Neural progenitor cell (in vitro differentiated cells): Measurements from ENCODE around the gene ZBTB43. TPM values are rescaled to one million over a fixed set of nuclear protein-coding genes. Genes with fewer than 3 reads are reported as not detected.

Experiments
- DNase-seq: peaks from one replicate; pipeline ENCODE4 v3.0.0-alpha.2; 2016; ENCODE audit warnings: low spot score
- H2AFZ ChIP-seq: fragments of 200-600 bp; sonication (generic); replicated peaks from 2 replicates; pipeline ENCODE4 v1.6.1; 2016; ENCODE audit warnings: antibody characterized with exemption
- H3F3A ChIP-seq: fragments of 200-600 bp; sonication (generic); 2 replicates; pipeline ENCODE4 v1.6.1; 2016; ENCODE audit warnings: antibody characterized with exemption, low read depth
- H3K27ac ChIP-seq: fragments of 200-600 bp; sonication (generic); 2 replicates; pipeline ENCODE4 v1.5.1; 2016; ENCODE audit warnings: mild to moderate bottlenecking
- H3K27me3 ChIP-seq: fragments of 200-600 bp; sonication (generic); 2 replicates; pipeline ENCODE4 v1.6.1; 2016; ENCODE audit warnings: mild to moderate bottlenecking, moderate library complexity
- H3K36me3 ChIP-seq: fragments of 200-600 bp; sonication (generic); 2 replicates; pipeline ENCODE4 v1.5.1; 2016
- H3K4me1 ChIP-seq: fragments of 200-600 bp; sonication (generic); 2 replicates; pipeline ENCODE4 v1.6.1; 2016; ENCODE audit warnings: mixed run types
- H3K4me2 ChIP-seq: fragments of 200-600 bp; sonication (generic); 2 replicates; pipeline ENCODE4 v1.6.1; 2016
- H3K4me3 ChIP-seq: fragments of 200-600 bp; sonication (generic); 2 replicates; pipeline ENCODE4 v1.5.1; 2016
- H3K79me2 ChIP-seq: fragments of 200-600 bp; sonication (generic); 2 replicates; pipeline ENCODE4 v1.6.1; 2016; ENCODE audit warnings: low read depth
- H3K9ac ChIP-seq: fragments of 200-600 bp; sonication (generic); 2 replicates; pipeline ENCODE4 v1.6.1; 2016
- H3K9me3 ChIP-seq: fragments of 200-600 bp; sonication (generic); 2 replicates; pipeline ENCODE4 v1.5.1; 2016; ENCODE audit warnings: low read depth
- H4K20me1 ChIP-seq: fragments of 200-600 bp; sonication (generic); 2 replicates; pipeline ENCODE4 v1.6.1; 2016; ENCODE audit warnings: low read depth
- H3K27ac Mint-ChIP-seq: 3 replicates; pipeline ENCODE4 v1.8.0; 2021; ENCODE audit warnings: mixed read lengths
- H3K27me3 Mint-ChIP-seq: 2 replicates; pipeline ENCODE4 v1.8.0; 2022; ENCODE audit warnings: low read depth, mild to moderate bottlenecking, inconsistent platforms, moderate library complexity, mixed read lengths; ENCODE audit not compliant: insufficient read depth
- H3K36me3 Mint-ChIP-seq: 3 replicates; pipeline ENCODE4 v1.8.0; 2021; ENCODE audit warnings: mixed read lengths
- H3K4me1 Mint-ChIP-seq: 3 replicates; pipeline ENCODE4 v1.8.0; 2021; ENCODE audit warnings: mixed read lengths
- H3K4me3 Mint-ChIP-seq: 3 replicates; pipeline ENCODE4 v1.8.0; 2021; ENCODE audit warnings: mild to moderate bottlenecking, moderate library complexity, mixed read lengths
- H3K9me3 Mint-ChIP-seq: 3 replicates; pipeline ENCODE4 v1.8.0; 2020; ENCODE audit warnings: mixed read lengths
- EZH2 ChIP-seq: fragments of 200-600 bp; sonication (generic); IDR thresholded peaks from 2 replicates; pipeline ENCODE4 v1.6.1; 2017; ENCODE audit warnings: antibody characterized with exemption, mild to moderate bottlenecking, moderate library complexity
- EZH2phosphoT487 ChIP-seq: fragments of 200-600 bp; sonication (generic); IDR thresholded peaks from 2 replicates; pipeline ENCODE4 v1.6.1; 2017; ENCODE audit warnings: antibody characterized with exemption
- total RNA-seq: library from RNA; depleted of rRNA; stranded (reverse); fragments of >200 nt; gene quantifications from 2 replicates; pipeline ENCODE4 v1.2.3, GENCODE V29; 2015; ENCODE audit warnings: low replicate concordance
- TF ChIP-seq, protein P1 (sequence below): fragments of 200-600 bp; sonication (generic); IDR thresholded peaks from 2 replicates; pipeline ENCODE4 v1.5.1; 2017; ENCODE audit warnings: antibody characterized with exemption, mild to moderate bottlenecking

Gene ZBTB43
- total RNA-seq, 1 donor from 2014 or later: 10.0 TPM

DNA sequence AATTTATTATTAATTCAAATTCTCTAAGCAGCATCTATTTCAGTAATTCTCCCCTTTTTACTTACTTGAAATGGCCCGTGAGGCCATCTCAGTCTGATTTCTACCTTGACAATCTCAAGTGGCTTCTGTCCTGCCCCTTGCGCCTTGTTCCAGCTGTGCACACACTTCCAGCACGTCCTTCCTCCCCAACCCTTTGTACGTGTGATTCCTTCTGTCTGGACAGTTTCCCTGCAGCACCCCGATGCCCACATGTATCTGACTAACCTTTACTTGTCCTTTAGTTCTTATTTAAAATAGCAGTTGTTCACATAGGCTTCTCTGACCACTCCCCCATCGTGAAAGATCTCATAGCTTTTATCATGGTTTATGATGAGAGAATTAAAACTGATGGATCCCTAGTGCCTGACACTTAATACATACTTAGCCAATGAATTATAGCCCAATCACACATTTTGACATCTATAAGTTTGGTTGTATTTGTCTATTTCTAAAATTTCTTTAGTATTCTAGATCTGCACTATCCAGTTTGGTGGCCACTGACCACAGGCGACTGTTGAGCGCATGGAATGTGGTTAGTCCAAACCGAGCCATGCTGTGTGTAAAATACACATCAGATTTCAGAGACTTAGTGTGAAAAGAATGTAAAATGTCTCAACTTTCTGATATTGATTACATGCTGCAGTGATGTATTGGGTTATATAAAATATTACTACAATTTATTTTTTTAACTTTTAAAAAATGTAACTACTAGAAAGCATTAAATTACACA lies 69.9 kb downstream of the ZBTB43 start:
- Histone ChIP-seq H3K36me3 (no peaks in the 10 kb centered on the region), H4K20me1 (peaks cover 5% of the 10 kb centered on the region), H3F3A (peaks cover 3% of the 10 kb centered on the region), H3K27ac (no peak overlapping the region), H3K4me3 (no peak overlapping the region), H3K79me2 (peaks cover 69% of the 10 kb centered on the region), H3K27me3 (no peaks in the 10 kb centered on the region), H3K9me3 (no peaks in the 10 kb centered on the region), H3K9ac (no peak overlapping the region), H3K4me1 (no peaks in the 10 kb centered on the region), H3K4me2 (no peak overlapping the region), H2AFZ (no peak overlapping the region)
- no peak for DNase-seq
- TF ChIP-seq EZH2phosphoT487: no peak
- H3K4me1 Mint-ChIP-seq: peaks cover 4% of the 10 kb centered on the region
- H3K36me3 Mint-ChIP-seq: peaks cover 16% of the 10 kb centered on the region
- H3K9me3 Mint-ChIP-seq: no peaks in the 10 kb centered on the region
- H3K27me3 Mint-ChIP-seq: no peaks in the 10 kb centered on the region
- no peak overlapping the region for H3K27ac Mint-ChIP-seq
- no peak overlapping the region for H3K4me3 Mint-ChIP-seq

DNA sequence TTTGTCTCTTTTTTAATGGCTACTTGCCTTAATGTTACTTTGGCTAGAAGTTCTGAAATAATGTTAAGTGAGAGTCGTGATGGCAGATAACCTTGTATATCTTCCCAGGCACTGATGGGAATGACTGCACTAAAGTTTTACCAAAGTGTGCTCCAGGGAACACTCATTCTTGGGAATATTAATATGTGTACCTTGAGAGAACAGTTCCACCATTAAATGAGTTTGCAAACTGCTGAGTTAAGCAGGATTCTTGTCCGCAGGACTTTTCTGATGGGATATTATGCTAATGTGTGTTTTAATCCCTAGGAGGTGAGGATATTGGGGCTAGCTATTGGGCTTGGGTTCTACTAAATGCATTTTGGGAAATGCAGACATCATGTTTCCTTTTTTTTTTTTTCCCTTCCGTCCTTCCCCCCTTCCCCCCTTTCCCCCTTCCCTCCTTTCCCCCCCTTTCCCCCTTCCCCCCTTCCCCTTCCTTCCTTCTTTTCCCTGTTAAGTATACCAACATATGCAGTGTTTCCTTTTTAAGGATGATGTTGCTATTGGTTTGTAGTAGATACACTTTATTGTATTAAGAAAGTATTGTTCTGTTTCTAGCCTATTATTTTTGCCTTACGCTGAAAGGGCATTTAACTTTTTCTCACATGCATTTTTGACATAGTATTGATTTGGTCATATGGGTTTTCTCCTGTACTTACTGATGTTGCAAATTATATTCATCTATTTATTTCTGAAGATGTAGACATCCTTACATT lies 71.1 kb downstream of the ZBTB43 start:
- Histone ChIP-seq H3K36me3 (no peaks in the 10 kb centered on the region), H3K79me2 (peaks cover 57% of the 10 kb centered on the region), H4K20me1 (peaks cover 5% of the 10 kb centered on the region), H3K4me3 (no peak overlapping the region), H3K4me1 (no peaks in the 10 kb centered on the region), H3K27ac (no peak overlapping the region), H3K27me3 (no peaks in the 10 kb centered on the region), H3K9ac (no peak overlapping the region), H3K4me2 (no peak overlapping the region), H3F3A (peaks cover 3% of the 10 kb centered on the region), H3K9me3 (no peaks in the 10 kb centered on the region), H2AFZ (no peak overlapping the region)
- H3K36me3 Mint-ChIP-seq: peaks cover 21% of the 10 kb centered on the region
- peaks cover 4% of the 10 kb centered on the region for H3K4me1 Mint-ChIP-seq
- TF ChIP-seq EZH2phosphoT487 (no peak), EZH2 (no peak)
- TF ChIP-seq, protein P1, sequence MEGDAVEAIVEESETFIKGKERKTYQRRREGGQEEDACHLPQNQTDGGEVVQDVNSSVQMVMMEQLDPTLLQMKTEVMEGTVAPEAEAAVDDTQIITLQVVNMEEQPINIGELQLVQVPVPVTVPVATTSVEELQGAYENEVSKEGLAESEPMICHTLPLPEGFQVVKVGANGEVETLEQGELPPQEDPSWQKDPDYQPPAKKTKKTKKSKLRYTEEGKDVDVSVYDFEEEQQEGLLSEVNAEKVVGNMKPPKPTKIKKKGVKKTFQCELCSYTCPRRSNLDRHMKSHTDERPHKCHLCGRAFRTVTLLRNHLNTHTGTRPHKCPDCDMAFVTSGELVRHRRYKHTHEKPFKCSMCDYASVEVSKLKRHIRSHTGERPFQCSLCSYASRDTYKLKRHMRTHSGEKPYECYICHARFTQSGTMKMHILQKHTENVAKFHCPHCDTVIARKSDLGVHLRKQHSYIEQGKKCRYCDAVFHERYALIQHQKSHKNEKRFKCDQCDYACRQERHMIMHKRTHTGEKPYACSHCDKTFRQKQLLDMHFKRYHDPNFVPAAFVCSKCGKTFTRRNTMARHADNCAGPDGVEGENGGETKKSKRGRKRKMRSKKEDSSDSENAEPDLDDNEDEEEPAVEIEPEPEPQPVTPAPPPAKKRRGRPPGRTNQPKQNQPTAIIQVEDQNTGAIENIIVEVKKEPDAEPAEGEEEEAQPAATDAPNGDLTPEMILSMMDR: no peak
- no peaks in the 10 kb centered on the region for H3K27me3 Mint-ChIP-seq
- H3K27ac Mint-ChIP-seq: no peak overlapping the region
- no peak for DNase-seq
- H3K9me3 Mint-ChIP-seq: no peaks in the 10 kb centered on the region
- no peak overlapping the region for H3K4me3 Mint-ChIP-seq

GRCh38 chr9:126876531-126876930 lies 71.7 kb downstream of the ZBTB43 start:
- Histone ChIP-seq H3K79me2 (peaks cover 51% of the 10 kb centered on the region), H2AFZ (no peak overlapping the region)
- H3K9me3 Mint-ChIP-seq: no peaks in the 10 kb centered on the region

More at GRCh38 chr9:126876531-126876930, 71.7 kb downstream of the ZBTB43 start:
- H3K27ac Mint-ChIP-seq: peak overlapping the region; percentile 2
- H3K4me3 ChIP-seq: no peak overlapping the region
- H3K9ac ChIP-seq: no peak overlapping the region
- peaks cover 20% of the 10 kb centered on the region for H3K36me3 Mint-ChIP-seq
- no peaks in the 10 kb centered on the region for H3K9me3 ChIP-seq
- H3K4me2 ChIP-seq: no peak overlapping the region
- H3K27ac ChIP-seq: no peak overlapping the region
- no peaks in the 10 kb centered on the region for H3K27me3 ChIP-seq
- H3K27me3 Mint-ChIP-seq: no peaks in the 10 kb centered on the region
- H4K20me1 ChIP-seq: peaks cover 5% of the 10 kb centered on the region
- H3F3A ChIP-seq: peaks cover 3% of the 10 kb centered on the region
- no peak overlapping the region for H3K4me3 Mint-ChIP-seq
- DNase-seq: no peak
- TF ChIP-seq EZH2 (no peak), EZH2phosphoT487 (no peak)
- TF ChIP-seq, protein P1: no peak
- H3K36me3 ChIP-seq: no peaks in the 10 kb centered on the region
- H3K4me1 Mint-ChIP-seq: peaks cover 4% of the 10 kb centered on the region
- H3K4me1 ChIP-seq: no peaks in the 10 kb centered on the region
